NCI-H82 treated with DMSO at 0.1 percent for 48 hours (cell line): ENCODE measurements around the gene MYCL.
A peak's percentile ranks its signal among the peaks of the same experiment; 100 is the strongest.

Experiments
- DNase-seq: peaks from one replicate; lab custom pipeline; 2025; ENCODE audit not compliant: unreplicated experiment; lab: John Stamatoyannopoulos, UW

Gene MYCL

GRCh38 chr1:39901714-39902459 is at the start of gene MYCL:
Gene MYCL, minus strand, starts transcription at chr1:39901917. Its CDS starts 483 bp downstream, at chr1:39901434.
- DNase-seq: peak; percentile 65

- no peak for DNase-seq
These were observed 48.2 kb upstream of the MYCL start for GRCh38 chr1:39949891-39950290.

GRCh38 chr1:39947260-39947659 is 45.5 kb upstream of the MYCL start:
- no peak for DNase-seq

- DNase-seq: no peak
These were observed 44.5 kb upstream of the MYCL start for GRCh38 chr1:39946216-39946615.

- DNase-seq: no peak
These were observed 42.8 kb upstream of the MYCL start for GRCh38 chr1:39944410-39945112.

- no peak for DNase-seq
These were observed 42.0 kb upstream of the MYCL start for GRCh38 chr1:39943471-39944290.

- no peak for DNase-seq
These were observed 39.5 kb upstream of the MYCL start for GRCh38 chr1:39940980-39941871.

- no peak for DNase-seq
These were observed 38.5 kb upstream of the MYCL start for GRCh38 chr1:39940253-39940652.

GRCh38 chr1:39938856-39939255 is 37.1 kb upstream of the MYCL start:
- no peak for DNase-seq

- DNase-seq: no peak
These were observed 35.2 kb upstream of the MYCL start for GRCh38 chr1:39936724-39937491.

- no peak for DNase-seq
These were observed 32.5 kb upstream of the MYCL start for GRCh38 chr1:39933956-39934941.

GRCh38 chr1:39928809-39929587 is 27.3 kb upstream of the MYCL start:
- DNase-seq: no peak

GRCh38 chr1:39927538-39927937 is 25.8 kb upstream of the MYCL start:
- no peak for DNase-seq

- DNase-seq: no peak
These were observed 25.1 kb upstream of the MYCL start for GRCh38 chr1:39926820-39927219.

GRCh38 chr1:39926343-39926793 is 24.7 kb upstream of the MYCL start:
- no peak for DNase-seq

- DNase-seq: no peak
These were observed 24.1 kb upstream of the MYCL start for GRCh38 chr1:39925721-39926342.

- DNase-seq: no peak
These were observed 20.6 kb upstream of the MYCL start for GRCh38 chr1:39922251-39922688.
